Measurements from ENCODE around the gene DIP2C.
"Not testable (repeated sequence)": the region's sequence is repeated elsewhere in the genome, so short reads cannot be mapped to it uniquely, and the experiment has no call there.

The DIP2C gene

GRCh38 chr10:285216-285615 is 404.3 kb downstream of the DIP2C start:
- no peak for DNase-seq

- DNase-seq = no peak
These were observed 405.5 kb downstream of the DIP2C start for GRCh38 chr10:283916-284356.

GRCh38 chr10:283140-283479 is 406.4 kb downstream of the DIP2C start:
- no peak for DNase-seq

GRCh38 chr10:282294-283139 is 407.0 kb downstream of the DIP2C start:
- DNase-seq = no peak

GRCh38 chr10:279655-280054 is 409.8 kb downstream of the DIP2C start:
- DNase-seq = no peak

- no peak for DNase-seq
These were observed 410.2 kb downstream of the DIP2C start for GRCh38 chr10:279232-279631.

GRCh38 chr10:278707-279106 is 410.8 kb downstream of the DIP2C start:
- DNase-seq = no peak

GRCh38 chr10:277963-278362 is 411.5 kb downstream of the DIP2C start:
- DNase-seq = no peak

GRCh38 chr10:275680-276079 is 413.8 kb downstream of the DIP2C start:
- no peak for DNase-seq

- no peak for DNase-seq
These were observed 414.6 kb downstream of the DIP2C start for GRCh38 chr10:274866-275265.

- DNase-seq = no peak
These were observed 416.4 kb downstream of the DIP2C start for GRCh38 chr10:273088-273487.

GRCh38 chr10:271722-272121 is 417.7 kb downstream of the DIP2C start:
- no peak for DNase-seq

- no peak for DNase-seq
These were observed 418.3 kb downstream of the DIP2C start for GRCh38 chr10:271201-271600.

GRCh38 chr10:269440-270074 is 419.9 kb downstream of the DIP2C start:
- no peak for DNase-seq

- no peak for DNase-seq
These were observed 421.8 kb downstream of the DIP2C start for GRCh38 chr10:267705-268104.

GRCh38 chr10:266974-267425 is 422.5 kb downstream of the DIP2C start:
- DNase-seq = no peak

GRCh38 chr10:265816-266588 is 423.5 kb downstream of the DIP2C start:
- DNase-seq = not testable (repeated sequence)

- DNase-seq = not testable (repeated sequence)
These were observed 424.4 kb downstream of the DIP2C start for GRCh38 chr10:265074-265440.

- DNase-seq = not testable (repeated sequence)
These were observed 425.1 kb downstream of the DIP2C start for GRCh38 chr10:264160-265073.

- no peak for DNase-seq
These were observed 428.5 kb downstream of the DIP2C start for GRCh38 chr10:260819-261429.

- no peak for DNase-seq
These were observed 437.4 kb downstream of the DIP2C start for GRCh38 chr10:251982-252582.

- DNase-seq = no peak
These were observed 441.2 kb downstream of the DIP2C start for GRCh38 chr10:248307-248706.

Data from stimulated activated naive CD4-positive, alpha-beta T cell (primary cell).